NOMO-1 (cell line): Measurements from ENCODE around the gene TXNRD2.

ENCODE experiments used
- DNase-seq, 2 experiments: peaks; one replicate each; lab custom pipeline; 2025; ENCODE audit not compliant: unreplicated experiment in 2 of 2; lab: John Stamatoyannopoulos, UW

The TXNRD2 gene

DNA sequence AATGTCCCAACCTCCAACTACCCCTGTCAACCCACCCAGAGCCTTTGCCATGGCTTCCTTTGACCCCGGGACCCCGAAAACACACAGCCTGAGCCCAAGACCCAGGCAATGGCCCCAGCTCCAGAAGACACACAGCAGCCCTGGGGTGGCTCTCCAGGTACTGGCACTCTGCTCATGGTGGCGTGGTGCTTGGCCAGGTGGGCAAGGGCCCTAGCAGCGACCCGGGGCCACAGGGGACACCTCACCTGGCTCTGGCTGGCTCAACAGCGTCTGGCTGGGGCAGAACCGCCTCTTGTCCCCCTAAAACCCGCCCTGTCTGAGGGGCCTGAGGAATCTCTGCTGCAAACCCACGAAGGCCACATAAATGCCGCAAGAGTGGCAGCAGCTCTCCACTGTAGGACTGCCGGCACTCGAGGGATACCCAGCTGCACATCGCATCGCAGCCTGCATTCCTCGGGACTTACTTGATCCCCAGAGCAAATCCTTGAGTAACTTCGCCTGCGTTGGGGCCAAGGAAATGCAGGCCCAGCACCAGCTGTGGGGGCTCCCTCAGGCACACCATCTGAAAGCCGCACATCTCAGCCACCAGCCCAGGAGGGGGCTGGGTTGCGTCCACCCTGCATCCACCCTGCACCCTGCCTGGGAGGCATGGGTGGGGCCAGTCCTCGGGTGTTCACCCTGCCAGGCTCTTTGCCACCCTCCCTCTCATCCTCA, 63.8 kb downstream of the TXNRD2 start:
- DNase-seq: no peak

- DNase-seq: no peak
Measured at GRCh38 chr22:19876941-19877625, 64.5 kb downstream of the TXNRD2 start.

- no peak for DNase-seq
Measured at GRCh38 chr22:19876314-19876940, 65.2 kb downstream of the TXNRD2 start.

DNA sequence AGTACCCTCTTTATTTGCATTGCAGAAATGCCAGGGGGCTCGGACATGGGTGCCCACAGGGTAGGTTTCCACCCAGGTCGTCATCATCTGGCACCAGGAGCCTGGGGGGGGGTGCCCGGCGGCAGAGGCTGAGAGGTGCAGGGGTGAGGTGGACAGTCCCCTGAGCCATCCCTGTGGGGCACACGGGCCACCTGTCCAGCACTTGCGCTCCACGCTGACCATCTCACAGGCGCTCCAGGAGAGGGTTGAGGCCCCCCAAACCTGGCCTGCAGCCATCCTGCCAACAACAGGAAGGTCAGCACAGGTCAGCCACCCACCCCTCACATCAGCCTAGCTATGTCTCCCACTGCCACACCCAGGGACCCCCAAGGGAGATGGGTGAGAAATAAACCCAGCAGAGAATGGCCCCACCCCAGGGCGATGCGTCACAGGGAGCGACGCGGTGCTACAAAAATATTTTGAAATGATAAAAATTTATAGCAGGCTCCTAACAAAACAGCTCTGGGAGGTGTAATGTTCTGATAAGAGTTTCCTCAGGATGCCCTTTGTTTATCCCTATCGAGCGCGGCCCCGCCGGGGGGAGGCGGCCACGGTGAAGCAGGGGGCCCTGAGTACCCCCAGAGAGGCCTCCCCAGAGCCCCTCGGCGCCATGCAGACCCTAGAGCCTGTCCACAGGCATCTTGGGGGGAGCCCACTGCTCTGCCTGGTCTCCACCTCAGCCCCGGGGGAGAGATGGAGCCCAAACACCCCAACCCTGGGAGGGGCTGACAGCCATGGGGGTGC, 65.9 kb downstream of the TXNRD2 start:
- no peak for DNase-seq

- no peak for DNase-seq
Measured at GRCh38 chr22:19875061-19875530, 66.5 kb downstream of the TXNRD2 start.

DNA sequence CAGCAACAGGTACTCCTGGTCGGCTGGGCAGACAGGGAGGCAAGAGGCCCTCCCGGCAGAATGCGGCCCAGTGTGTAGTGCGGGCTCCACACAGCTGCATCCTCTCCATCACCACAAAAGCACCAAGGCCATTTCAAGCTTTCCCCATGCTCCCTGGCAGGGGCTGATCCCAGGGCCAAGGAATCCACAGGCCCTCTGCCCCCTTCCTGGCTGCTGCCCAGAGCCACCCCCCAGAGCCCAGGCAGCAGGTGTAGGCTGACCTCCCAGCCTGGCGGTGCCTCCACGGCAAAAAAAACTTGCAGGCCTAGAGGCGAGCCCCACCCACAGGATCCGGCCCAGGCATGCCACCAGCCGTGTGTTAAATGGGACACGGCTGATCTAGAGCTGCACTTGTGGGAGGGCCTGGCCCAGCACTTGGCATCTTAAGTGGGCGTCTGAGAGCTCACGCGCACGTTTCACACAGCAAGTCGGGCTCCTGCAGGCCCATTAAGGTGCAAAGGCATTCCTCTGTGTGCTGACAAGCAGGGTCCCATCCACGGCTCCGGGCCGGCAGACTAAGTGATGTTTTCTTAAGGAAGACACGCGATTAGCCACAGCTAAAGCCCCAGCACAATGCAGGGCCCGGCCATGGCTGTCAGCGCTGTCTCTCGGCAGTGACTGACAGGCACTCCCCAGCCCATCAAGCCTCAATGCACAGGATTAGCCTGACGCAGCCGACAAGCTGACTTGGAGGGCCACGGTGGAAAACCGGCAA, 67.1 kb downstream of the TXNRD2 start:
- DNase-seq: no peak

- no peak for DNase-seq
Measured at GRCh38 chr22:19873960-19874306, 67.7 kb downstream of the TXNRD2 start.

DNA sequence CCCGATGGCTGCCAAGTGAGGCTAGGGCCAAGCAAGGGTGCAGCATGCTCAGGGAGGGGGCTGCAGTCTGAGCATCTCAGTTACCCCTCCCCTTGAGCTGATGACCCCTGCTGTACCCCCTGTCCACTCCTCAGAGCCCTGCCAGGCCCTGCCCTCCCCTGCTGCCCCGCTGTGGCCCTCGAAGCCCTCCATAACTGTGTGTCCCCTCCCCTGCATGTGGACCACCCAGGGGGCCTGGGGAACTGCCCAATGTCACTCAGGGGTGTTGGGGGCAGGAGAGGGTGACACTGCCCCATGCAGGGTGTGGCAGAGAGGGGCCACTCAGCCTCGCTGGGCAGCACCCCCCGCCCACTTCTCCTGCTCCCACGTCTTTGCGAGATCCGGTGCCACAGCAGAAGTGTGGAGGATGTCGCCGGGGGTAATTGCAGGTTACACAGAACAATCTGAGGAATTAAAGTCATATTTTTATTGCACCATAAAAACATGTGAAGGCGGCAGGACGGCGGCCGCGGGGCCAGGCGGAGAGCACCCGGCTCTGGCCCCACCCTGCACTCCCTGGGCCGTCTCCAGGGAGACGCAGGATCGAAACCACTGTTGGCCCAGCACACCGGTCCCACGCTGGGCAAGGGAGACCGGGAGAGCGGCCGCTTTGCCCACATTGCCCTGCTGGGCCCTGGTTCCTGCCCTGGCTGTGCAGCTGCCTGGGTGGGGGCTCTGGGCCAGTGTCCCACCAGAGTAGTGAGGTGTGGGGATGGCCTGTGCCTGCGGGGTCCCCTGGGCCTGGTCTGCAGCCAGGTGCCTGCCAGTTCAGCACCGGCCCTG, 68.3 kb downstream of the TXNRD2 start:
- DNase-seq: no peak

- no peak for DNase-seq
Measured at GRCh38 chr22:19872779-19873137, 68.9 kb downstream of the TXNRD2 start.

- DNase-seq: no peak
Measured at GRCh38 chr22:19871845-19872778, 69.5 kb downstream of the TXNRD2 start.

DNA sequence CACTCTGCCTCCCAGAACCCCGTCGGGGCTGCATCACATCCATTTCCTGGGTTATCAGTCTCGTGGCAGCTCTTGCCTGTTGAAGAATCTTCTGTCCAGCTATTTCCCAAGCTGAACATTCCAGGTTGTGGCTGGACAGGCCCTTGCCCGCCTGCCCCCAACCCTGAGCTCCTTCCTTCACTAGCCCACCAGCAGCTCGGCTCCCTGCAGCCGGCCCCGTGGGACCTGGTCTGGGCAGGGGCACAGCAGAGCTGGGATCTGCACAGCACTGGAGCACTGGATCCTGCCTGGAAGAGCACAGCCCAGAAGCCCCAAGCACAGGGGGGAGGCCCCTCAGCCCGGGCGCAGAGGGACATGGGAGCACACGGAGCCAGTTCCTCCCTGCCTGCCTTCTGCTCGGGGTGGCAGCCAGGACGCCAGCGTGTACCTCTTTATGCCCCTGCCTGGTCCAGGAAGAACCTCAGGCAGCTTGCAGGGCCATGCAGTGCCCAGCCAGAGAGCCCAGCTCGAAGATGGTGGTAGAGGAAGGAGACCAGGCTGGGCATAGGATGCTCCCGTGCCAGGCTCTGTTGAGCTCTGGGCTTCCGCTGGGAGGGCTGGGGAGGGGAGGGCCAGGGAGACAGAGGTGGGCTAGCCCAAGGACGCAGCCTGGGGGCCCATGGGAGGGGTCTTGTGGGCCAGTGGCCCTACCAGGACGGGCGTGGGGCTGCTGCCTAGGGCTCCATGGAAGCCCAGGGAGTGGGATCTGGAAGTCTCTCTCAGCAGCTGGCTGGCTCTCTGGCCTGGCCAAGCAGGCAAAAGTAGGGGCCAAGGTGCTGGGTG, 70.4 kb downstream of the TXNRD2 start:
- DNase-seq: no peak

- DNase-seq: no peak
Measured at GRCh38 chr22:19870153-19871022, 71.2 kb downstream of the TXNRD2 start.

DNA sequence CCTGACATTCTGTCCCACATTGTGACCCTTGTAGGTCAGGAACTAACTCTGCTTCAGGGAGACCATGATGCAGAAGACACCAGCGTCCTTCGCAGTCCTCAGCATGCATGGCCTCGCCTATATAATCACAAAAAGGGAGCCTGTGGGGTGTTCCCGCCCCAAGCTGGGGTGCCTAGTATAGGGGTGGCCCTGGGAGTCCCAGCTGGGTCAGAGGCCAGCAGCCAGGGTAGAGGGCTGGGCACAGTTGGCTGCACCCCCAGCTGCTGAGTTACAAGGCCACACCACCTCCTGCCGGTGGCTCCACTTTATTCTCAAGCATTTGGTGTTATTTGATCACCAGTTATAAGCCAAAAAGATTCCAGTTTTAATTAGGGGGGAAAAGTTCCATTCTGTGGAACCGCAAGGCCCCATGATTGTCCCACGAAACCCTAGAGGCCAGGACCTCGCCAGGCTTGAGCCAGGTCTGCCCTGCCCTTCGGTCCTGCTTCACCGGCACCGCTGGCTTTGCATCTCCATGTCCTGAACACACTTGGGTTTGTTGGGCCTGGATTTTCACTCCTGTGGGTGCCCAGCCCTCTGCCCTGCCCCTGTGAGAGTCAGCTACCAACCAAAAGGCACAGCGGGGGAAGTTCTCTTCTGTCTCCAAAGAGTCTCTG, 72.0 kb downstream of the TXNRD2 start:
- DNase-seq: no peak

- DNase-seq: no peak
Measured at GRCh38 chr22:19868773-19869471, 72.7 kb downstream of the TXNRD2 start.

GRCh38 chr22:19868333-19868732, 73.3 kb downstream of the TXNRD2 start:
- DNase-seq: no peak

- DNase-seq: no peak
Measured at GRCh38 chr22:19867617-19868016, 74.0 kb downstream of the TXNRD2 start.
